HG03039 (cell line): ENCODE results near the gene MICOS13.

Experiments
- ATAC-seq: cut with Tn5 transposase; IDR thresholded peaks from one replicate; pipeline ENCODE4 v1.9.1; 2021; ENCODE audit warnings: mild to moderate bottlenecking, moderate library complexity; ENCODE audit not compliant: unreplicated experiment

The MICOS13 gene

GRCh38 chr19:5671600-5671999 is 8.7 kb downstream of the MICOS13 start:
- ATAC-seq = no peak

DNA sequence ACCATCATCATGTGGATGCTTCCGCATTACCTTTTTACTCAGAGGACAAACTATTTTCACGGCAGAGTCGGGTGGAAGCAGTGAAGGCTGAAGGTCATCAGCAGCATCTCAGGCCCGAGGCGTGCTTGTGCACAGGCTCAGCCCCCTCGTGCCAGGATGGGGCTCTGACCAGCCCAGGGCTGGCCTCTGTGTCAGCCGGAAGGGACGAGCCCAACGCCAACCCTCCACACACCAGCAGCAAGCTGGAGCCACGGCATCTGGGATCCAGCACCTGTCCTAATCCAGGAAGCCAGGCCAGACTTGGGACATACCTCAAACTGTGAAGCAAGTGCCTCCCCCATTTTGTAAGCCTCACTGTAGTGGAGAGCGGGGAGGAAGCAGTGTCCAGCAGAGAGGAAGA is 11.1 kb downstream of the MICOS13 start:
- no peak for ATAC-seq

GRCh38 chr19:5667751-5668271 is 12.5 kb downstream of the MICOS13 start:
- ATAC-seq = no peak

DNA sequence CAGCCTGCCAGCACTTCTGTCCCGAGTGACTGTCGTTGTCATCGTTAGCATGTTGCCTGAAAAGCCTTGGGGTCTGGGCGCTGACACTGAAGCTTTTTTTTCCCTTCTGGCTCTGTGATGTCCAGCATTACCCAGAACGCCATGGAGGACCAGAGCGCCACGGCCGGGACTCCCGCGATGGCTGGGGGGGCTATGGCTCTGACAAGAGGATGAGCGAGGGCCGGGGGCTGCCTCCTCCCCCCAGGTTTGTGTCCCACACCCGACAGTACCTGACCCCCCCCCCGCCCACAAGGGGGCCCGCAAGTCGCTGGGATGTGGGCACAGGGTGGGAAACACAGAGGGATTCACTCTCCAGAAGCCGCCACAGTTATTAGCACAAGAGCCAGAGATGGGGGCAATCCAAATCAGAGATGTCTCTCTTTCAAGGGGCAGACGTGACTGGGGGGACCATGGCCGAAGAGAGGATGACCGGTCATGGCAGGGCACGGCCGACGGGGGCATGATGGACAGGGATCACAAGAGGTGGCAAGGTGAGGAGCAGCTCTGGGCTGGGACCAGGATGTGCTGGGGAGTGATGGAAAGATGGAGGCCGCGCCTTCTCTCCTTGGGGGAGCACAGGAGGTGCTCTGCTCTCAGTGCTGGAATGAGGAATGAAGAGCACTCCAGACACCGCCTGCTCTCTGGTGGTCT is 13.2 kb downstream of the MICOS13 start:
- no peak for ATAC-seq

DNA sequence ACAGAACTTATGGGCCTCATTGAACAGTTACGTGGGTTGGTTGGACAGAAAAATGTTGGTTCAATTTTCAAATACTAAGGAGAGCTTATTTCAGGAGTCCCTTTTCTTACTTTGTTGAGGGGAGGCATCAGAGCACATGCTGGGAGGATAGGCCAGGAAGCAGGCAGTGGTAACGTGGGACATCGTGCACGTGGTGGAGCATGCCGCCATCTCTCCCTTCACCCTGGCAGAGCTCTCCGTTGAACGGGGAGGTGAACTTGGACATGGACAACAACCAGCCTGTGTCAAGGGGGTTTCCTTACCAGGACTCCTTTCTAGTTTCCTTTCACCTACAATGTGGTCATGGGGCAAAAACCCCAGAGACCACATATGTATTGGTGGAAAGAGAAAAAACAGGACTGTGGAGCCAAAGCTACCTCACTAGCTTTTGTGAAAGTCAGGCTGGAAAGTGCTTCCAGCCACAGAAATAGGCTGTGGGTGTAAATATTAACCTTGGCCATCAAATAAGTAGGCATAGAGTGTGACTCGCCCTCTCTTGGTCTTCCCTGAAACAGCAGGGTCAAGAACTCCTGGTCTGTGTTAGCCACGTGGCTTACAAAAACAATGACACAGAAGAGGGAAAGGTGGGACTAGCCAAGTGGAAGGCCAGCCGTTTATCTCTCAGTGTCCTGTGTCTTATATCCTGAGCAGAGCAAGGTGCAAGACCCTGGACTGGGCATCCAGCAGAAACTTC is 14.4 kb downstream of the MICOS13 start:
- no peak for ATAC-seq

- no peak for ATAC-seq
Measured at GRCh38 chr19:5664515-5664914, 15.8 kb downstream of the MICOS13 start.

DNA sequence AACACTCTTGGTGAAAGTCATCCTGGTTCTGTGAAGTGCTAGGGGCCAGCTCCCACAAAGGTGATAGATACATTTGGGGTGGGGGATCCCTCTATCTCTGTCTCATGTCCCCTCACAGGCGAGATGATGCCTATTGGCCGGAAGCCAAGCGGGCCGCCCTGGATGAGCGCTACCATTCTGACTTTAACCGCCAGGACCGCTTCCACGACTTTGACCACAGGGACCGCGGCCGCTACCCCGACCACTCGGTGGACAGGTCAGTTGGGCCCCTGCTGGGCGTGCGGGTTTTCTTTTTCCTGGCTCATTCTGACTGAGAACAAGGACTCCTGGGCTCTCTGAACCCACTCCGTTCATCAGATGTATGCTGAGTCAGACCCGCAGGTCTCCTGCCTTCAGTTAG is 16.4 kb downstream of the MICOS13 start:
- no peak for ATAC-seq

GRCh38 chr19:5661483-5661882 is 18.8 kb downstream of the MICOS13 start:
- ATAC-seq = no peak

DNA sequence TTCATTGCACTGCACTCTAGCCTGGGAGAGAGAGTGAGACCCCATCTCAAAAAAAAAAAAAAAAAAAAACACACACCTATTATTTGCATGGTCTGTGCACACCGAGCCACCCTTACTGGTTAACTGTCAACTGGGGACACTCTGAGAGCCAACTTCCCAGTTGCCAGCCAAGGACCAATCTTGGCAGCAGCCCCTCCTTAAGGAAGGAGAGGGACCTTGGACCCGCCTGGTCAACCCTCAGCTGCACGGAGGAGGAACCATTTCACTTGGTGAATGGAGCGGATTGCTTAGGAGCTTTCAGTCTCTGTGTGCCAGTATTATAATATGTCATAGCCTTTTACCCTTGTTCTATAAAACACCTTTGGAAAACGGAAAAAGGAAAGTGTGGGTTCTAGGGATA is 24.9 kb downstream of the MICOS13 start:
- ATAC-seq = no peak

GRCh38 chr19:5654931-5655330 is 25.4 kb downstream of the MICOS13 start:
- ATAC-seq = no peak

DNA sequence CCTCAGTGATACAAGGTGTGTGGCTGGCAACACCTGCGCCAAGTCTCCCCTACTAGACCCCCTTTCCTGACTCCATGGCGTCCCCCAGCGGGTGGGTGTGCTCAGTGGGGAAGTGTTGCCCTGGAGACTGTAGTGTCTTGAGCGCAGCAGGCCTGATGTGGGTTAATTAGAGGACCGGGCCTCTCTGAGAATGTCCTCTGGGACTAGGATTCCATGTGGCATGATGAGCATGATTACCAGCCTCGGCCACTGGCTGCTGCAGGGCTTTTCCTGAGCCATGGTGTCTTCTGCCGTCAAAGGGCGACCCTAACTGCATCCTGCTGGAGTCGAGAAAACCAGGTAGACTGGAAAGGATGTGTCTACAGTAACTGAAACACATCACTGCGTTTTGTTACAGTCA is 28.1 kb downstream of the MICOS13 start:
- no peak for ATAC-seq

- ATAC-seq = no peak
Measured at GRCh38 chr19:5651361-5651760, 29.0 kb downstream of the MICOS13 start.

DNA sequence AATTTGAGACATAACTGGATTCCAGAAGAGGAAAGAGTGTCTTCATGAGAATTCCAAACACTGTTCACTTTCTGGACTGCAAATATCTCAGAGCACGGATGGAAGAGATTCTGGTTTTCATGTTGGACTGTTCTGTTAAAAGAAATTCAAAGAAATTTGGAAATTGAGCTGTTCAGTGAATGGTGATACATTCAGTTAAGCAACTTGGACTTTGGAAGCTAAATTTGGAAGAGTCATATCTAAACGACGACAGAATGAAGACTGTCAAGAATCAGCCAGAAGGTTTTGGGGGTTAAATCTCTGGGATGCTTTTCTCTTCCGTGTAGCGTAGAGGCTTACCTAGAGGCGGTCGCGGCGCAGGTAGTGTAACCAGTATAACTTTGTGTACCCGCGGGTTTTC is 31.9 kb downstream of the MICOS13 start:
- no peak for ATAC-seq

DNA sequence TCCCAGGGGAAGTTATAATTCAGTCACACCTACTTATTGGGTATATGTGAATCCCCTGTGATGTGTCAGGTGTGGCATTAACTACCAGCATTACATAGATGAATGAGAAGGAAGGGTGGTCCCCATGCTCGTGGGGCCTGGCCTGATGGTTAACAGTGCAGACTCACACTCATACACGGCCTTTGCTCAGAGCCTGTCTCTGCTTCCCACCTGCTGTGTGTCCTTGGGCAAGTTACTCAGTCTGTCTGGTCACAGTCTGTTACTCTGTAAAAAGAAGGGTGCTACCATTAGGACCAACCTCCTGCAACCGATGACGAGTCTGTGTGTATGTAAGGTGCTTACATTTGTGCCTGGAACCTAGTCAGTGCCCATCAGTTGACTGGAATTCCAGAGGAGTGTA is 33.6 kb downstream of the MICOS13 start:
- ATAC-seq = no peak

DNA sequence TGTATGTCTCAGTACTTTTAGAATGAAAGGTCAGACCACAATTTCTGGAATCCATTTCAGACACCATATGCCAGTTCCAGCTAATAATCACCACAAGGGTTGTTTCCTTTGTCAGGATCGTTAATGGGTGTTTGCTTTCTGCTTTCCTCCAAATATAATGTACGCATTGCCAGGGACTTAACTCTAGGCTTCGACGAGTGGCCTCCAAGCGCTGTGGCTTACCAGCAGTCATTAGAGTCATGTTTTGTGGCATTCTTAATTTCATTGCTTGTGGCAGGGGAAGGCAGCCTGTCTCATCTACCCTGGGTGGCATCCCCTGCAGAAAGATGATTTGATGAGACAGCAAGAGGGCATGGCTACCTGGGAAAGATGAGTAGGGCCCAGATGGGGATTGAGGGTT is 34.9 kb downstream of the MICOS13 start:
- ATAC-seq = no peak

GRCh38 chr19:5644037-5644436 is 36.3 kb downstream of the MICOS13 start:
- no peak for ATAC-seq

- no peak for ATAC-seq
Measured at GRCh38 chr19:5643060-5643459, 37.3 kb downstream of the MICOS13 start.

GRCh38 chr19:5642204-5642603 is 38.1 kb downstream of the MICOS13 start:
- no peak for ATAC-seq

DNA sequence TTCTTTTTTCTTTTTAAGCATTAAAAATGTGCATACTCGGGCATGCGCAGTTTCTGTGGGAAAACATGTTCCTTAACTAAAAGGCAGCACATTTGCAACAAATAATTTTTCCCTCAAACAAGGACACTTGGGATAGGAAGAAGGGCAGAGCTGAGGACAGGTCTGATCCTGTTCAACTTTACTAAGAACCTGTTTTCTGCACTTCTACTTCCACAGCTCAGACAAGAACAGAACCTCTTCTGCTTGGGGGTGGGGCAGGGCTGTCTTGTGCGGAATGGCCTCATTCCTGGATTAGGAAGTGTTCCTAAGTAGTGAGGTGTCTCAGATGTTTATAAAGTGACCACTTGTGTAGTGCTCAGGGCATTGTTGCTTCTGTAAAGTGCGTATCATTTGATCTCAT is 39.1 kb downstream of the MICOS13 start:
- no peak for ATAC-seq

DNA sequence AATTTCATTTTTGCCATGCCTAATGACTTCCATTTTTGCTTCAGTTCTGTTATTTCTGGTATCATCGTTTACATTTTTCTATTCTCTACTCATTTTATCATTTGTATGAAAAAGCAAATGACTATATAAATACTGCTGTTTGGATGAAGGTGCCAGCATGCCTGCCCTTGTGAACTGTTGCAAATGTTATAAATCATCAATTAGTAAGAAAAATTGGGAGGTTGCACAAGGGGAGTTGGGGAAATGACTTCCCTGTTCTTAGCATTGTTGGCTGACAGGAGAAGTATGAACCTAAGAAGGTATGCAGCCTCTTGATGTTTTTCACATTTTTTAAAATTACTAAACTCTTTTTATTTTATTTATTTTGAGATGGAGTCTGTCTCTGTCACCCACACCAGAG is 42.3 kb downstream of the MICOS13 start:
- no peak for ATAC-seq

DNA sequence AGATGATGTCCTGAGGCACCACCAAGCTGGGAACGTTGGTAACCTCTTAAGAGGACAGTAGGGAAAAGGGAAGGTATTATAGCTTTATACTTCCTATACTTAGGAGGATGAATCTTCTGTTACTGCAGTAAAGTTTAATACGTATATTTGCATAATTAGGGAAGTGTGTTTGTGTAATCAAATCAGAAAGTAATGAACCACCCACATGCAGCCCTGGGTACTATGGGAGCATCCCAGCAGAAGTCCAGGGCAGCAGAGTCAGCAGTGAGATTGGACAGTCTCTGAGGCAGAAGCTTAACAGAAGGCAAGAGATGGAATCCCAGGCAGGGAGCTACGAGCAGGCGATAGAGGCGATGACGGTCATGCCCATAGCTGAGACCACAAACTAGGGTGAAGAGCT is 44.9 kb downstream of the MICOS13 start:
- ATAC-seq = no peak

GRCh38 chr19:5632657-5633056 is 47.7 kb downstream of the MICOS13 start:
- no peak for ATAC-seq

DNA sequence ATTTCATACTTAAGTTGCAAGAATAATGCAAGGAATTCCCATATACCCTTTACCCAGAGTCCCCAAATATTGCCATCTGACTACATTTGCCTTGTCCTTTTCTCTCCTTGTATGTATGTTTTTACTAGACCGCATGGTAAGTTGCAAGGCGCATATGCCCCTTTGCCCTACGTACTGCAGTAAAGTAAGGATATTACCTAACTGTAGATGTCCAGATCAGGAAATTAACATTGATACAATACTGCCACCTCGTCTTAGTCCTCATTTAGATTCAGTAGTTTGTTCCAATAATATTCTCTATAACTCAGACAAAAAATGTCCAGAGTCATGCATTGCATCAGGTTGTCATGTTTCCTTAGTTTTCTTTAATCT is 48.1 kb downstream of the MICOS13 start:
- ATAC-seq = no peak
